Right renal cortex interstitium (tissue), 3 donors: Measurements from ENCODE around the gene METTL17. TPM values are rescaled to one million over a fixed set of nuclear protein-coding genes. Genes with fewer than 3 reads are reported as not detected.
"Not testable (repeated sequence)": the region's sequence is repeated elsewhere in the genome, so short reads cannot be mapped to it uniquely, and the experiment has no call there.

Experiments
- DNase-seq, 3 donors: peaks; one replicate each; pipeline ENCODE4 v3.0.0-alpha.2; 2013; ENCODE audit warnings: low read depth in 3 of 3, low spot score in 2 of 3
- polyA plus RNA-seq, 3 donors: library from polyadenylated mRNA; unstranded; fragments of 120-200 nt; gene quantifications; one replicate each; pipeline ENCODE4 v1.2.1, GENCODE V29; 2013; ENCODE audit not compliant: insufficient read length in 3 of 3

The METTL17 gene
- 10 to 100 TPM; 79.7 to 89.7 (median 89.3) TPM for polyA plus RNA-seq

DNA sequence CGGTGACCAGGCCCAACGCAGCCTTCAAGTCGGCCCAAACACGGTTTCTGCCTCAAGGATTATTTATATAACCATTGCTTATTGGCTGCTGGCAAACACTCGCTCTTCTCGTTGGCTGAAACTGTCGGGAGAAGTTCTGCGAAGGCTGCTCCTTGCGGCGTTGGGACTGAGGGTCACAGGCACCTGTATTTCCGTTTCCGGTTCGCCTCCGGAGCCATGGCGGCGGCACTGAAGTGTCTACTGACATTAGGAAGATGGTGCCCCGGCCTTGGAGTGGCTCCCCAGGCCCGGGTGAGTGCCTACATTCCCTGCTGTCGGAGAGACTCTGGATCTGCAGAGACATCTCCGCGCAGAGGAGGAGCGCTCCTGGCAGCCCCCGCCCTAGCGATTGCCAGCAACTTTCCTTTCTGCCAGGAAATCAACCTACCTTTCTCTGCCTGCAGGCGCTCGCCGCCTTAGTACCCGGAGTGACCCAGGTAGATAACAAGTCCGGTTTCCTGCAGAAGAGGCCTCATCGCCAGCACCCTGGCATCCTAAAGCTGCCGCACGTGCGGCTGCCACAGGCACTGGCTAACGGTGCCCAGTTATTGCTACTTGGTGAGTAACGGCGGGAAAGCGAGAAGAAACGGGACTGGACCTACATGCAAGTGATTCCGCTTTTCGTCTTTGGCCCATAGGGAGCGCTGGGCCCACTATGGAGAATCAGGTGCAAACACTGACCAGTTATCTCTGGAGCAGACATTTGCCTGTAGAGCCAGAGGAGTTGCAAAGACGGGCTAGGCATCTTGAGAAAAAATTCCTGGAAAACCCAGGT lies at the start of gene METTL17:
Gene METTL17 (plus strand): TSS at position 194 of the 814 bp plus-strand sequence. CDS start 23 bp downstream, at position 217.
- DNase-seq = peak; percentile 86 to 91 (median 90)

DNA sequence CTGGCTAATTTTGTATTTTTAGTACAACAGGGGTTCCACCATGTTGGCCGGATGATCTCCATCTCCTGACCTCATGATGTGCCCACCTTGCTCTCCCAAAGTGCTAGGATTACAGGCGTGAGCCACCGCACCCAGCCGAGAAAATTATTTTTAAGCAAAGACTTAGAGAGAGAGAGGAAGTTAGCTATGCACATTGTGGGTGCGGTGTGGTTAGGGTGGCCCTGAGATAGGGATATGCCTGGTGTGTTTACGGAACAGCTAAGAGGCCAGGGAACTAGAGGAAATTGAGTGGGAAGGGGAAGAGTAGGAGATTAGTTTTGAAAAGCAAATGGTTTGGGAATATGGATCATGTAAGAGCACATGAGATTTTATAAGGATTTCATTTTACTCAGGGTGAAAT lies 44.6 kb upstream of the METTL17 start:
- DNase-seq = not testable (repeated sequence)

DNA sequence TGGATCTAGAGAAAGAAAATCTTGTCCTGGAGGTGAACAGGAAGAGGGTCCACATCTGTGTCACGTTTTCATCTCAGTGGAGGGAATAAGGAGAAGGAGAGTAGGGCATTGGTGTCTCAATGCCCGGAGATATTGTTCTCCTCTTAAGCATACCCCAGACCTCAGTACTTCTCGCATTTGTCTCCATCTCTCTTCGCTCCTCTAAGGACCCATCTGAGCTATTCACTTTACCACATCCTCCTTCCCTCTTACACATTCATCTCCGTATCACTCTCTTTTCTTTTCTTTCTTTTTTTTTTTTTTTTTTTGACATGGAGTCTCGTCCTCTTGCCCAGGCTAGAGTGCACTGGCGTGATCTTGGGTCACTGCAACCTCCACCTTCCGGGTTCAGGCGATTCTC lies 43.1 kb upstream of the METTL17 start:
- not testable (repeated sequence) for DNase-seq

DNA sequence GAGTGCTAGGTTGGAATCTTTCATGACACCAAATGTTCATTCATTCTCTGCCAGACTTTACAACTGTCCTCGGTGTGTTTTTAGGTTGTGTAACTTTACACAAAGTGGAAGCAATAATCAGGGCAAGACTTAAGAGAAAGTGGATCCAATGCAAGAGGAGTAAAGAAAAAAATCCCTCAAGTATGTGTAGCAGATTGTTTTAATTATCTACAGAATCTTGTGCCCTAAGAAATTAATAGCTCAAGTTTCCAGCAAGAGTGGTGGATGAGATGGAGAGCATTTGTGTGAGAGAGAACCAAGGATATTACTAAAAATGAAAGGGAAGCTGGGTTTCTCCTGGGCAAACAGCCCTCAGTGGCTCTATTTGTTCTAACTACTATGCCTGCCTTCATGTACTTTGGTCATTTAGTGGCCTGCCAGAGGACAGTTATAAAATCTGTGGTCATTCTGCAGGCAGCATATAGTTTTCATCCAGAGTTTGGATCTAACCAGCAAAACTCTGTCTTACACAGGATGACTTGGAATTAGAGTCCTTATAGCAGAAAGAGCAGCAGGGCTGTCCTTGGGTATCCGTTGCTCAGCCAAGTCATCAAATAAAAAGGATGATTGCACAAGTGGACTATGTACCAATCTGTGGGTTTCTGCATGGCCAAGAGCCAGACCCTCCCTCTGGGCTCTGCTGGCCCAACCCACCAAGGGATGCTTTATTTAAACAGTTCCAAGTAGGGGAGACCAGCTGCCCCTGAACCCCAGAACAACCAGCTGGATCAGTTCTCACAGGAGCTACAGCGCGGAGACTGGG lies 34.8 kb upstream of the METTL17 start, which contains the start of gene RNASE2:
Gene RNASE2 (plus strand): TSS at position 752 of the 802 bp plus-strand sequence. CDS start 285 bp downstream, outside the sequence.
- not testable (repeated sequence) for DNase-seq

DNA sequence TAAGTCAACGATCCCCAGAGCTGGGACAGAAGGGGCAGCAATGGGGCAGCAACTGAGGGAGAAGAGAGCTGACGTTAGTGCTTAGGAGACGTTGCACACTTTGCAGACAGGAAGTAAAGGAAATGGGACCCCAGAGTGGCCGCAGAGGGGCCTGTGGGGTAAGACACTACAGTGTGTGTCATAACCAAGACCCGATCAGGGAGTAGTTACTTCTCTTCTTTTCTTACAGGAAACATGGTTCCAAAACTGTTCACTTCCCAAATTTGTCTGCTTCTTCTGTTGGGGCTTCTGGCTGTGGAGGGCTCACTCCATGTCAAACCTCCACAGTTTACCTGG lies 34.3 kb upstream of the METTL17 start:
- not testable (repeated sequence) for DNase-seq

DNA sequence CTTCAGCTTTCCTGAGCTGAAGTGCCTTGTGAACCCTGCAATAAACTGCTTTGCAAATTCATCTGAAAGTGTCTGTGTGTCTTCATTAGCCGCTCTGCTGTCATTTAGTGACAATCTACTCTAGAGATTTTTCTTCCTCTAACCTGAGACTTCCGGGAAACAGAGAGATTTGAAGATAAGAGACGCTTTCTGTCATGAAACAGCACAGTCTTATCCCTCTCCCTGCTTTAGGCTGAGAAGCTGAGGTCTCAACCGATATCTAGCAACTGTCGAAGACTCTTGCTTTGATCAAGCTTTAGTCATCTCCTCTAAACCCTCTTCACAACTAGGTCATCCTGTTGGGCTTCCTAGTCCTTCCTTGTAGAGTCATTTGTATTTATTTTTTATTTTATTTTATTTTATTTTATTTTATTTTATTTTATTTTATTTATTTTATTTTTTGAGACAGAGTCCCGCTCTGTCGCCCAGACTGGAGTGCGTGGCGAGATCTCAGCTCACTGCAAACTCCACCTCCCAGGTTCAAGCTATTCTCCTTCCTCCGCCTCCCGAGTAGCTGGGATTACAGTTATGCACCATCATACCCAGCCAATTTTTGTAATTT lies 33.3 kb upstream of the METTL17 start:
- no peak for DNase-seq

DNA sequence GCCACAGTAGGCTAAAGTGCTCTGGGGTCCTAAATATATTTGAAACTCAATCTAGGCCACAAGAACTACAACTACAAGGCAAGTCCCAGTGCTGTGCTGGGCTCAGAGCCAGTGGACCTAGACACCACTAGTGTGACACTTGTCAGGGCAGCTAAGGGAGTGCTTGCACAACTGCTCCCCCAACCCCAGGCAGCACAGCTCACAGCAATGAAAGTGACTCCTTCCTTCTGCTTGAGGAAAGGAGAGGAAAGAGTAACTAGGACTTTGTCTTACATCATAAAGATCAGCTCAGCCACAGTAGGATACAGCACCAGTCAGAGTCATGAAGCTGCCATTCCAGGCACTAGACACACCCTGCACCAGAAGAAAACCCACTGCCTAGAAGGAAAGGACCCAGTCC lies 30.8 kb upstream of the METTL17 start:
- not testable (repeated sequence) for DNase-seq

DNA sequence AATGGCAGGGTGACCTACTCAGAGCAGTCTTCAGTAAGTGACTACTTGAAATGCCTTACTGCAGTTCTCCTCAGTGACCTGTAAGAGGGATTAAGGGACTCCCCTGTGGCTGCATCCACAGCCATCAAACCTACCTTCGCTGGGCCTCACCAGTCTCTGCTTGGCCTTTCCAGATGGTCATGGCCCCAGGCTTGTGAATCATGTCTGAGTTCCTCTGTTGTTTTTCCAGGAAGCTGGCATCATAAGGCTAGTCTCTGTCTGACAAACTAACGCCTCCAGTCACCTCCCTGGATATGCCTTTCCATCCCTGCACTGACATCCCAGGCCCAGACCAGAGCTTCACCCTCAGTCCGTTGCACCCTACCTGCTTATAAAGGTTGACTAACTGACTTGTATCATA lies 20.4 kb upstream of the METTL17 start:
- no peak for DNase-seq

DNA sequence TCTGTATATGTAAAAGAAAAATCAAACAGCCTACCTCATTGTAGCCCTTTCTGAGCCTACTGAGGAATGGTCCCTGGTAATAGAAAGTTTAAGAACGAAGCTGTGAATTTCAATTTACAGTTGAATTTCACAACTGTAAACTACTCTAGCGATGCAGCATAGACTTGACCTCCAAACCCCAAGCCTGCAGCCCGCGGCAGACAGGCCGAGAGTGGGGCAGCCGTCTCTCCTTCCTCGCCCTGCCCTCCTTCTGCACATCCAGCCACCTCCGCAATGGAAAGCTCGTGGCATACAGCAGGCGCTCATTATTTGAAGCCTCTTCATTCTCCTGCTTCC lies 19.2 kb upstream of the METTL17 start:
- DNase-seq = no peak

- peak; percentile 65 to 82 (median 68) for DNase-seq
These were observed 18.6 kb upstream of the METTL17 start for GRCh38 chr14:20970983-20971704.

DNA sequence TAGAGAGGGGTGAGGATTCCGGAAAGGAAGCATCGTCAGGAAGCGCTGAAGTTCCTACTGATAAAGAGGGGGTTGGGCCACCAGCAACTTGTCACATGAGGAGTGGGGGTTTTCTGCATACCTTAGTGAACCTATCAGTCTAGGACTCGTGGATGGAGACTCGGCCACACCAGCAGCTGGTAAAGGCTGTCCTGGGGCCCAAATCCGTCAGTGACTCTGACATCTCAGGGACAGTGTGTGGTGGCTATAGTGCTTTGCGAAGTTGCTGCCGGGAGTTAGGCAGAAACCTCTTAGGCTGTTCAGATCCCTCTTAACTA lies 18.1 kb upstream of the METTL17 start:
- no peak for DNase-seq

GRCh38 chr14:20973501-20973900 lies 16.3 kb upstream of the METTL17 start:
- DNase-seq = no peak

DNA sequence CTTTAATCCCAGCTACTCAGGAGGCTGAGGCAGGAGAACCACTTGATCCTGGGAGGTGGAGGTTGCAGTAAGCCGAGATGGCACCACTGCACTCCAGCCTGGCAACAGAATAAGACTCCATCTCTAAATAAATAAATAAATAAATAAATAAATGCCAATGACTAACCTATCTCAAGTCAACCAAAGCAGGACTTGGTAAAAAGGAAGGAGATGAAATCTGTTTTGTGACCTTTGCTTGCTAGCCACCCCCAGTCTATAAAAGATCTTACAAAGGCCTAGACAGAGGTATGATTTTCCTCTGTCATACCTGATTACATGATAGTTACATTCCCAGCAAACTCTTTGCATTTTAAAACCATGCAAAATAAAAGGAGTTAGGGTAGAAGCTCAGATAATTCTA lies 13.5 kb upstream of the METTL17 start:
- DNase-seq = no peak

GRCh38 chr14:20978687-20979086 lies 11.1 kb upstream of the METTL17 start:
- DNase-seq = no peak

DNA sequence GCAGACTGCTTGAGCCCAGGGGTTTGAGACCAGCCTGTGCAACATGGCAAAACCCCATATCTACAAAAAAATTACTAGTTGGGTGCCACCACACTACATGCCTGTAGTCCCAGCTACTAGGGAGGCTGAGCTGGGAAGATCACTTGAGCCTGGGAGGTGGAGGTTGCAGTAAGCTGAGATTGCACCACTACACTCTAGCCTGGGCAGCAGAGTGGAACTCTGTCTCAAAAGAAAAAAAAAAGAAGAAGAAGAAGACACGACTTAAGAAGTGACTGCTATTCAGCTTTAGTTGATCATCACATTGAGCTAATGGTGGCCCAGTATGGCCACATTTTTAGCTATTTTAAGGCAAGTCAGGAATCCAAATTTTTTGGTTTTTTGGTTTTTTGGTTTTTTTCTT lies 8.9 kb upstream of the METTL17 start:
- DNase-seq = no peak

GRCh38 chr14:20982646-20983369 lies 7.0 kb upstream of the METTL17 start:
- DNase-seq = no peak

- DNase-seq = not testable (repeated sequence)
These were observed 4.1 kb upstream of the METTL17 start for GRCh38 chr14:20985650-20986049.

DNA sequence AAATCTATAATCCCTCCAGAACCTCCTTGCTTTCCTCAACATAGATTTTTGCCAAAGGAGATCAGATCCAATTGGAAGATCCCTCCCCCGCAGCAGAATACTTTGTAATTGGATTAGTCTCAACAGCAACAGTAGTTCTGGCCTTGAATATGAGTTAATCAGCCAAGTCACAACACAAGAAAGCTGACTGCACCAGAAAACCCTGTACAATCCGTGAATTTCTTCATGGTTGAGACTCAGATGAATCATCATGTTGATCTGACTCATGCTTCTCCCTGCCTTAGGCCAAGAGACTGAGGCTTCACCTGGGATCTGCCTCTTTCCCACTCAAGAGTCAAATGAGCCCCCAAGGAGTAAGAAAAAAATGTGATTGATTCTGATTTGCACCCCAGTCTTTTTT lies 3.0 kb upstream of the METTL17 start:
- no peak for DNase-seq

DNA sequence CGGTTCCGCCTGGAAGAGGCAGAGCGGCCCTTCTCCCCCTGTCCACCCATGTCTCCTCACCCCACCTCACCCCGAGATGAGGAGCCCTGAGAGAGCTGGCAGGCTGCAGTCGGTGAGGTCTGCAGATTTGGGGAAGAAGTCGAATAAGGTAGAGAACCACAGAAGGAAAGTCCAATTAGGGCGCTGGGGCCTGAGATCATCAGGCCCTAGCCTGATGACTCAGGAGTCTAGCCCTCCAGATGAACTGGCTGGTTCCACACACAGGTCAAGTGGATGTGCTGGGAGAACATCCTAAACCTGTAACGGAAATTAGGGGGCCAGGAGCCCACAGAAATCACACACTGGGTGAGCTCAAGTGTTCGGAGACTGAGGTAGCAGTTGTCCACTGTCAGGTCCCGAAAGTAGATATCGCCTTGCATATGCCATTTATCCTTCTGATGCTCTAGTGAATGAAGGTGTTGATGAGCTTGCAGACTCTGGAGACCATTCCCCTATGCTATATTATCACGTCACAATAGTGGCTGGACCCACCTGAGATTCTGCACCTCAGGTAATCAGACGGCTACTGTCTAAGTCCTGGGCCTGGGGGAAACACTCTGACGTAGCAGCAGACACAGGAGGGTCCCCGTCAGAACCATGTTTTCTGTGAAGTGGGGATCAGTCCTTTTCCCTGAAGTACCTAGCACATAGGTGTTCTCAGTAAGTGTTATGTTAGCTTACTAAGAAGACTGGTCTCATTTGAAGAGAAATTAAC lies 886 bp upstream of the METTL17 start:
- no peak for DNase-seq

- no peak for DNase-seq
These were observed 351 bp upstream of the METTL17 start for GRCh38 chr14:20989471-20989786.
